ENCODE data around the gene PPP1R18. TPM values are rescaled to one million over a fixed set of nuclear protein-coding genes. Genes with fewer than 3 reads are reported as not detected.
A peak's percentile ranks its signal among the peaks of the same experiment; 100 is the strongest.
"Not testable (repeated sequence)": the region's sequence is repeated elsewhere in the genome, so short reads cannot be mapped to it uniquely, and the experiment has no call there.

PPP1R18 gene
- total RNA-seq, 1 experiment from 2014 or later, result 66.9 TPM

DNA sequence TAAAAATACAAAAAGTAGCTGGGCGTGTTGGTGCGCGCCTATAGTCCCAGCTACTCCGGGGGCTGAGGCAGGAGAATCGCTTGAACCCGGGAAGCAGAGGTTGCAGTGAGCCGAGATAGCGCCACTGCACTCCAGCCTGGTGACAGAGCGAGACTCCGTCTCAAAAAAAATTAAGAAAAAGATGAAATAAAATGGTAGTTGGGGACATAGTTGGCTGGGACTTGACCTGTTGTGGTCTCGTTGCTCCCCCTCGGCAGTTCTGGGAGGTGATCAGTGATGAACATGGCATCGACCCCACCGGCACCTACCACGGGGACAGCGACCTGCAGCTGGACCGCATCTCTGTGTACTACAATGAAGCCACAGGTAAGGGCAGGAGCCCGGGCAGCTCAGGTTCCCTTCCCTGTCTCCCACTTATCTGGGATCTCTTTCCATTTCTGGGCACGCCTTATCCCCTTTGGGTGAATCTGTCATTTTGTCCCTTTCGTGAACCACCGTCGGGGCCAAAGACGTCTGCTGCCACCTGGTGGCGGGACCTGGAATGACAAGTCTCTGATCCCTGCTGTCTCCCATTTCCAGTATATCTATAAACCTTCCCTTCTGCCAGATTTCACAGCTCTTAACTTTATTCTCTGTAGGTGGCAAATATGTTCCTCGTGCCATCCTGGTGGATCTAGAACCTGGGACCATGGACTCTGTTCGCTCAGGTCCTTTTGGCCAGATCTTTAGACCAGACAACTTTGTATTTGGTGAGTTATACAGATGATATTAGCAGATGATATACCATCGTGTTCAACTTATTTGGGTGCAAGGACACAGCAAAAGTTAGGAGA, 36.1 kb upstream of the PPP1R18 start:
- CTCF ChIA-PET, result interaction anchor here (0.6 to 20.7 kb wide), 25 partner anchors 11 to 894 kb away, joined by 3 to 537 read pairs (median 6); partner anchors contain the start of genes DHX16 and NRM
- H3K4me3 Mint-ChIP-seq (ENCODE audit: unreplicated experiment), result peak overlapping the region; percentile 86
- peaks cover 45% of the 10 kb centered on the region for H3K4me1 Mint-ChIP-seq (ENCODE audit: insufficient read depth, unreplicated experiment)
- DNase-seq (ENCODE audit: unreplicated experiment), result peak; percentile 86
- no peaks in the 10 kb centered on the region for H3K9me3 Mint-ChIP-seq (ENCODE audit: unreplicated experiment)
- TF ChIP-seq, protein P1, sequence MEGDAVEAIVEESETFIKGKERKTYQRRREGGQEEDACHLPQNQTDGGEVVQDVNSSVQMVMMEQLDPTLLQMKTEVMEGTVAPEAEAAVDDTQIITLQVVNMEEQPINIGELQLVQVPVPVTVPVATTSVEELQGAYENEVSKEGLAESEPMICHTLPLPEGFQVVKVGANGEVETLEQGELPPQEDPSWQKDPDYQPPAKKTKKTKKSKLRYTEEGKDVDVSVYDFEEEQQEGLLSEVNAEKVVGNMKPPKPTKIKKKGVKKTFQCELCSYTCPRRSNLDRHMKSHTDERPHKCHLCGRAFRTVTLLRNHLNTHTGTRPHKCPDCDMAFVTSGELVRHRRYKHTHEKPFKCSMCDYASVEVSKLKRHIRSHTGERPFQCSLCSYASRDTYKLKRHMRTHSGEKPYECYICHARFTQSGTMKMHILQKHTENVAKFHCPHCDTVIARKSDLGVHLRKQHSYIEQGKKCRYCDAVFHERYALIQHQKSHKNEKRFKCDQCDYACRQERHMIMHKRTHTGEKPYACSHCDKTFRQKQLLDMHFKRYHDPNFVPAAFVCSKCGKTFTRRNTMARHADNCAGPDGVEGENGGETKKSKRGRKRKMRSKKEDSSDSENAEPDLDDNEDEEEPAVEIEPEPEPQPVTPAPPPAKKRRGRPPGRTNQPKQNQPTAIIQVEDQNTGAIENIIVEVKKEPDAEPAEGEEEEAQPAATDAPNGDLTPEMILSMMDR (IDR thresholded peaks at IDR 0.05; ENCODE audit: unreplicated experiment), result peak; percentile 97
- H3K27ac Mint-ChIP-seq (ENCODE audit: low read depth, unreplicated experiment), result no peak overlapping the region
- no peaks in the 10 kb centered on the region for H3K27me3 Mint-ChIP-seq (ENCODE audit: insufficient read depth, unreplicated experiment)
- POLR2A ChIA-PET, result interaction anchor here (0.6 to 13.6 kb wide), 19 partner anchors 8 to 392 kb away, joined by 3 to 477 read pairs (median 5); partner anchors contain the start of genes ATAT1, DHX16, MRPS18B and NRM
- intact Hi-C loops (cut with micrococcal nuclease), result loop anchor here (1.0 to 5.0 kb wide), 3 partner anchors 43 to 240 kb away; no protein-coding TSS in a partner anchor
- peaks cover 64% of the 10 kb centered on the region for H3K36me3 Mint-ChIP-seq (ENCODE audit: insufficient read depth, unreplicated experiment)
- no TSS peak for BruUV-seq (replicated peaks)

DNA sequence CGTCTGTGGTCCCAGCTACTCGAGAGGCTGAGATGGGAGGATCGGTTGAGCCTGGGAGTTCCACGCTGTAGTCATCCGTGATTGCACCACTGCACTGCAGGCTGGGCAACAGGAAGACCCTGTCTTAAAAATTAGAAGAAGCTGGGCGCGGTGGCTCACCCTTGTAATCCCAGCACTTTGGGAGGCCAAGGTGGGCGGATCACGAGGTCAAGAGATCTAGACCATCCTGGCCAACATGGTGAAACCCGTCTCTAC, 35.5 kb upstream of the PPP1R18 start:
- CTCF ChIA-PET, result interaction anchor here (0.6 to 20.7 kb wide), 24 partner anchors 12 to 895 kb away, joined by 3 to 537 read pairs (median 6); partner anchors contain the start of genes DHX16 and NRM
- intact Hi-C loops (cut with micrococcal nuclease), result loop anchor here (1.0 to 5.0 kb wide), 3 partner anchors 43 to 240 kb away; no protein-coding TSS in a partner anchor
- H3K36me3 Mint-ChIP-seq (ENCODE audit: insufficient read depth, unreplicated experiment), result peaks cover 60% of the 10 kb centered on the region
- H3K27me3 Mint-ChIP-seq (ENCODE audit: insufficient read depth, unreplicated experiment); BruUV-seq (replicated peaks); H3K27ac Mint-ChIP-seq (ENCODE audit: low read depth, unreplicated experiment); H3K9me3 Mint-ChIP-seq (ENCODE audit: unreplicated experiment): not testable (repeated sequence)
- H3K4me3 Mint-ChIP-seq (ENCODE audit: unreplicated experiment), result peak overlapping the region; percentile 86
- DNase-seq (ENCODE audit: unreplicated experiment), result peak; percentile 22
- H3K4me1 Mint-ChIP-seq (ENCODE audit: insufficient read depth, unreplicated experiment), result peaks cover 47% of the 10 kb centered on the region
- POLR2A ChIA-PET, result interaction anchor here (0.7 to 13.6 kb wide), 17 partner anchors 9 to 392 kb away, joined by 3 to 477 read pairs (median 6); partner anchors contain the start of genes ATAT1, DDR1, DHX16 and MRPS18B

DNA sequence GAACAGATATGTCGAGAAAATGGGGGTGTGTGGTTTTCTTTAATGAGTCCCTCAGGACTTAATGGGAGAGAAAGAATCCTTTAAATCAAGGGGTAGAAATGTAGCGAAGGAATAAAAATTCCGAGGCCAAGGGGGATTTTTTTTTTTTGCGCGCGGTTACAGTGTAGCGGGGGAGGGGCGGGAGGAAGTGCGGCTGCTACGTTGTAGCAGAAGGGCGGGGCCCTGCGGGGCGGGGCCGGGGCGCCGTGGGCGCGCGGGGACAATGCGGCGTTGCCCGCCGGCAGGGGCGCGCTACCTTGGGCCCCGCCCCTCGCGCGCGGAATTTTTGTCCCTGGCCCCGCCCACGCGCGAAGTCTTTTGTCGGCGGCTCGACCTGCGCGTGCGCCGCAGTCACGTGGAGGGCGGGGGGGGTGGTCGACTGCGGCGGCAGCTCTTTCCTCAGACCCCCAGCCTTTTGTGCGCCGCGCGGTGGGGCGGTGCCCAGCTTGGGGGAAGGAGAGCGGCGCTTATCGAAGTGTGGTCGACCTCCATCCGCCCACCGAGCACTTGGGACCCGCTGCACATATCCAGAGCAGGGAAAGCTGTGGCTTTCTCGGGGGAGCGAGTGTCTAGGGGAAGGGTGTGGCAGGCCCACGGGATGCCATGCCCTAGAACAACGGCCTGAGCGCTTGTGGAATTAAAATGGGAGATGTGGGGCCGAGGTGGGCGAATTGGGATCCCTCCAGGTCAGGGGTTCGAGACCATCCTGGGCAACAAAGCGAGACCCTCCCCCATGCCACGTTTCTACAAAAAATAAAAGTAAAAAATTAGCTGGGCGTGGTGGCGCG, 35.0 kb upstream of the PPP1R18 start:
- CTCF ChIA-PET, result interaction anchor here (0.6 to 20.7 kb wide), 18 partner anchors 12 to 895 kb away, joined by 3 to 537 read pairs (median 6); partner anchors contain the start of genes DHX16 and NRM
- H3K9me3 Mint-ChIP-seq (ENCODE audit: unreplicated experiment), result no peaks in the 10 kb centered on the region
- no TSS peak for BruUV-seq (replicated peaks)
- H3K27me3 Mint-ChIP-seq (ENCODE audit: insufficient read depth, unreplicated experiment), result no peaks in the 10 kb centered on the region
- intact Hi-C loops (cut with micrococcal nuclease), result loop anchor here (1.0 to 5.0 kb wide), 4 partner anchors 42 to 239 kb away; partner anchors contain the start of genes MRPS18B and PPP1R10
- POLR2A ChIA-PET, result interaction anchor here (0.6 to 13.6 kb wide), 20 partner anchors 9 to 166 kb away, joined by 3 to 477 read pairs (median 6); partner anchors contain the start of genes ABCF1, ATAT1, C6orf136 and DDR1
- peak overlapping the region; percentile 92 for H3K27ac Mint-ChIP-seq (ENCODE audit: low read depth, unreplicated experiment)
- peaks cover 50% of the 10 kb centered on the region for H3K4me1 Mint-ChIP-seq (ENCODE audit: insufficient read depth, unreplicated experiment)
- peak; percentile 85 for DNase-seq (ENCODE audit: unreplicated experiment)
- H3K4me3 Mint-ChIP-seq (ENCODE audit: unreplicated experiment), result peak overlapping the region; percentile 86
- peaks cover 63% of the 10 kb centered on the region for H3K36me3 Mint-ChIP-seq (ENCODE audit: insufficient read depth, unreplicated experiment)
- TF ChIP-seq, protein P1 (IDR thresholded peaks at IDR 0.05; ENCODE audit: unreplicated experiment), result no peak

DNA sequence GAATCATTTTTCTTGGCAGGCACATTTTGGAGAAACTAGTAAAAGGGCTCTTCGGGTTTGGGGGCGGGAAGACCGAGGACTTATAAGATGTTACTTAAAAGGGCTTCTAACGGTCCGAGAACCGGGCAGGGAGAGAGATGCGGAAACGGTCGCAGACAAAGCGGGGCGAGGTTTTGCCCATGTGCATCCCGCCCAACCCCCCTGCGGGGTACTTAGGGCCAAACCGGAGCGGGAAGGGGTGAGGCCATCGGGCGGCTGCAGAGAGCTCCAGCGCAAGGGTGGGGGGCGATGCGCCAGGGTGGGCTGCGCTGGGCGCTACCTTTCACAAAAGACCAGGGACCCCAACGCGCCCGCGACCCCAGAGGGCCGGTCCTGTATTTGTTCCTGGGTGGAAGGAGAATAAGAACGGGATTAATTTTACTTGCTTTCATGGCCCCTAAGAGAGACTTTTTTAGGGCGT, 34.3 kb upstream of the PPP1R18 start:
- POLR2A ChIA-PET, result interaction anchor here (0.6 to 13.6 kb wide), 15 partner anchors 9 to 163 kb away, joined by 3 to 477 read pairs (median 6); partner anchors contain the start of genes ABCF1, C6orf136, DDR1 and DHX16
- peak; percentile 63 for DNase-seq (ENCODE audit: unreplicated experiment)
- H3K4me3 Mint-ChIP-seq (ENCODE audit: unreplicated experiment), result peak overlapping the region; percentile 86
- peak overlapping the region; percentile 92 for H3K27ac Mint-ChIP-seq (ENCODE audit: low read depth, unreplicated experiment)
- TF ChIP-seq, protein P1 (IDR thresholded peaks at IDR 0.05; ENCODE audit: unreplicated experiment), result no peak
- peaks cover 57% of the 10 kb centered on the region for H3K4me1 Mint-ChIP-seq (ENCODE audit: insufficient read depth, unreplicated experiment)
- intact Hi-C loops (cut with micrococcal nuclease), result loop anchor here (2.0 to 5.0 kb wide), 3 partner anchors 104 to 238 kb away; partner anchors contain the start of genes MRPS18B and PPP1R10
- CTCF ChIA-PET, result interaction anchor here (0.6 to 20.7 kb wide), 7 partner anchors 13 to 183 kb away, joined by 3 to 537 read pairs (median 26); partner anchors contain the start of genes DHX16 and NRM
- no peaks in the 10 kb centered on the region for H3K9me3 Mint-ChIP-seq (ENCODE audit: unreplicated experiment)
- peaks cover 67% of the 10 kb centered on the region for H3K36me3 Mint-ChIP-seq (ENCODE audit: insufficient read depth, unreplicated experiment)
- no TSS peak for BruUV-seq (replicated peaks)
- H3K27me3 Mint-ChIP-seq (ENCODE audit: insufficient read depth, unreplicated experiment), result no peaks in the 10 kb centered on the region

Data from MCF 10A (cell line).